Measurements from ENCODE around the gene SUPT5H.

GRCh38 chr19:39413911-39414608 lies 31.3 kb upstream of the SUPT5H start:
- TF ChIP-seq CTCF (IDR thresholded peaks at IDR 0.05) = no peak
- TF ChIP-seq POLR2AphosphoS5 (IDR thresholded peaks at IDR 0.05) = peak in 2 of 3 donors; percentile 6 to 44

Measured in breast epithelium (tissue), 3 donors.